ENCODE results near the gene ZNF827.

GRCh38 chr4:145797278-145797677 is 141.3 kb downstream of the ZNF827 start:
- no peak for TF ChIP-seq CTCF (conservative IDR thresholded peaks at IDR 0.05)
- no peak for TF ChIP-seq EZH2 (IDR thresholded peaks at IDR 0.05; ENCODE audit: low read depth)
